Measurements from ENCODE around the gene IFFO2. TPM values are rescaled to one million over a fixed set of nuclear protein-coding genes. Genes with fewer than 3 reads are reported as not detected.

Gene IFFO2
- total and polyA plus RNA-seq, 2 of the 13 experiments (the other 11 are each of a cell fraction or from before 2014, with no cell fraction given), result 7.3 to 16.7 TPM

DNA sequence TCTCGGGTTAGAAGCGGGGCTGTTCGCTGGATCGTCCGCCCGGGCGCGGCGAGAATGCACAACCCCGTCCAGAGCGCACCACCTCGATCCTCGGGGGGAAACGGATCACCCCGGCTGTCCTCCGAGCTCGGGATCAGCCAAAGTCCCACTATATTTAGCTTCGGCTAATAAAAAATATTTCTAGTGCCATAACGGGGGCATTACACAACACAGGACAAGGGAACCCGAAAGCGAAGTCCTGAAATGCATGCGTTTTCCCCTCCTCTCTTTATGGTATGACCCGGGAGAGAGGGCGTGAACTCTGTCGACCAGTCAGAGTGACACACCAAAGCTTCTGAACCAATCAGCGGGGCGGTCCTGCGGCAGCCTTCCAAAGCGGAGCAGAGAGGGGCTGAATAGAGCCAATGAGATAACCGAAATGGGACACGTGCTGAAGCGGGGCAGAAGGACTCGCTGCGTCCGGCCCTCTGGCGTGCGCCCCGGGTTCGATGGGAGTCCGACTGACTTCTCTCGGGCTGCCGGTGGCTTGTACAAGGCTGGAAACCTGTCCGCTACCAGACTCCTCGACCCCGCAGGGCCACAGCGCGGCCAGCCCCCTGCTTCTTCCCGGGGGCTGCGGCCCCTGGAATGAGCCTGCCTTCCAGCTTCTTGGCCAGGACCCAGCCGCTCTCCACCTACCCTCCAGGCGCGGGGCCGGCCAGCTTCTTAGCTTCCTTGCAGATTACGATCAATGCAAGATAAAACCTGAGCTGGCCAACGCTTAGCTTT lies 53.8 kb downstream of the IFFO2 start, which contains the start of gene ALDH4A1 (continued):
- TF ChIP-seq ZNF780A (CRISPR knock-in tag; IDR thresholded peaks at IDR 0.05) (no peak), RFXAP (CRISPR knock-in tag; IDR thresholded peaks at IDR 0.05; ENCODE audit: borderline replicate concordance) (0 out of 2 replicates have a peak, but pooled peaks have one; percentile 48), PAF1 (CRISPR knock-in tag; IDR thresholded peaks at IDR 0.05) (no peak), ZSCAN25 (CRISPR knock-in tag; IDR thresholded peaks at IDR 0.05) (no peak), ZNF747 (CRISPR knock-in tag; IDR thresholded peaks at IDR 0.05; ENCODE audit: borderline replicate concordance) (no peak), ETV6 (CRISPR knock-in tag; conservative IDR thresholded peaks at IDR 0.05) (no peak), ATF7 (IDR thresholded peaks at IDR 0.05) (peak; percentile 88), ATF7 (CRISPR knock-in tag; IDR thresholded peaks at IDR 0.05) (no peak), ZNF766 (CRISPR knock-in tag; IDR thresholded peaks at IDR 0.05; ENCODE audit: borderline replicate concordance) (0 out of 2 replicates have a peak, but pooled peaks have one; percentile 37), SMC3 (IDR thresholded peaks at IDR 0.05; ENCODE audit: low read length) (no peak), HCFC1 (IDR thresholded peaks at IDR 0.05; ENCODE audit: low read depth, low read length) (peak; percentile 32; the same call in 1 of the 2 replicates), ZNF207 (IDR thresholded peaks at IDR 0.05; ENCODE audit: borderline replicate concordance) (no peak), FIP1L1 (IDR thresholded peaks at IDR 0.05; ENCODE audit: borderline replicate concordance, insufficient read depth, low read depth, low read length) (no peak), GTF2F1 (IDR thresholded peaks at IDR 0.05; ENCODE audit: low read length) (no peak), ZNF607 (CRISPR knock-in tag; IDR thresholded peaks at IDR 0.05; ENCODE audit: borderline replicate concordance) (peak; percentile 21; the same call in 1 of the 2 replicates), KDM2A (CRISPR knock-in tag; IDR thresholded peaks at IDR 0.05; ENCODE audit: borderline replicate concordance, low read depth) (peak; percentile 71), NR2C2 (CRISPR knock-in tag; IDR thresholded peaks at IDR 0.05; ENCODE audit: borderline replicate concordance) (0 out of 2 replicates have a peak, but pooled peaks have one; percentile 13), KLF9 (CRISPR knock-in tag; IDR thresholded peaks at IDR 0.05; ENCODE audit: low read depth) (no peak)
- TF ChIP-seq, protein P1, sequence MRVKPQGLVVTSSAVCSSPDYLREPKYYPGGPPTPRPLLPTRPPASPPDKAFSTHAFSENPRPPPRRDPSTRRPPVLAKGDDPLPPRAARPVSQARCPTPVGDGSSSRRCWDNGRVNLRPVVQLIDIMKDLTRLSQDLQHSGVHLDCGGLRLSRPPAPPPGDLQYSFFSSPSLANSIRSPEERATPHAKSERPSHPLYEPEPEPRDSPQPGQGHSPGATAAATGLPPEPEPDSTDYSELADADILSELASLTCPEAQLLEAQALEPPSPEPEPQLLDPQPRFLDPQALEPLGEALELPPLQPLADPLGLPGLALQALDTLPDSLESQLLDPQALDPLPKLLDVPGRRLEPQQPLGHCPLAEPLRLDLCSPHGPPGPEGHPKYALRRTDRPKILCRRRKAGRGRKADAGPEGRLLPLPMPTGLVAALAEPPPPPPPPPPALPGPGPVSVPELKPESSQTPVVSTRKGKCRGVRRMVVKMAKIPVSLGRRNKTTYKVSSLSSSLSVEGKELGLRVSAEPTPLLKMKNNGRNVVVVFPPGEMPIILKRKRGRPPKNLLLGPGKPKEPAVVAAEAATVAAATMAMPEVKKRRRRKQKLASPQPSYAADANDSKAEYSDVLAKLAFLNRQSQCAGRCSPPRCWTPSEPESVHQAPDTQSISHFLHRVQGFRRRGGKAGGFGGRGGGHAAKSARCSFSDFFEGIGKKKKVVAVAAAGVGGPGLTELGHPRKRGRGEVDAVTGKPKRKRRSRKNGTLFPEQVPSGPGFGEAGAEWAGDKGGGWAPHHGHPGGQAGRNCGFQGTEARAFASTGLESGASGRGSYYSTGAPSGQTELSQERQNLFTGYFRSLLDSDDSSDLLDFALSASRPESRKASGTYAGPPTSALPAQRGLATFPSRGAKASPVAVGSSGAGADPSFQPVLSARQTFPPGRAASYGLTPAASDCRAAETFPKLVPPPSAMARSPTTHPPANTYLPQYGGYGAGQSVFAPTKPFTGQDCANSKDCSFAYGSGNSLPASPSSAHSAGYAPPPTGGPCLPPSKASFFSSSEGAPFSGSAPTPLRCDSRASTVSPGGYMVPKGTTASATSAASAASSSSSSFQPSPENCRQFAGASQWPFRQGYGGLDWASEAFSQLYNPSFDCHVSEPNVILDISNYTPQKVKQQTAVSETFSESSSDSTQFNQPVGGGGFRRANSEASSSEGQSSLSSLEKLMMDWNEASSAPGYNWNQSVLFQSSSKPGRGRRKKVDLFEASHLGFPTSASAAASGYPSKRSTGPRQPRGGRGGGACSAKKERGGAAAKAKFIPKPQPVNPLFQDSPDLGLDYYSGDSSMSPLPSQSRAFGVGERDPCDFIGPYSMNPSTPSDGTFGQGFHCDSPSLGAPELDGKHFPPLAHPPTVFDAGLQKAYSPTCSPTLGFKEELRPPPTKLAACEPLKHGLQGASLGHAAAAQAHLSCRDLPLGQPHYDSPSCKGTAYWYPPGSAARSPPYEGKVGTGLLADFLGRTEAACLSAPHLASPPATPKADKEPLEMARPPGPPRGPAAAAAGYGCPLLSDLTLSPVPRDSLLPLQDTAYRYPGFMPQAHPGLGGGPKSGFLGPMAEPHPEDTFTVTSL (CRISPR knock-in tag; IDR thresholded peaks at IDR 0.05; ENCODE audit: borderline replicate concordance), result no peak; the same call in 1 of the 2 replicates
- TF ChIP-seq, protein P2, sequence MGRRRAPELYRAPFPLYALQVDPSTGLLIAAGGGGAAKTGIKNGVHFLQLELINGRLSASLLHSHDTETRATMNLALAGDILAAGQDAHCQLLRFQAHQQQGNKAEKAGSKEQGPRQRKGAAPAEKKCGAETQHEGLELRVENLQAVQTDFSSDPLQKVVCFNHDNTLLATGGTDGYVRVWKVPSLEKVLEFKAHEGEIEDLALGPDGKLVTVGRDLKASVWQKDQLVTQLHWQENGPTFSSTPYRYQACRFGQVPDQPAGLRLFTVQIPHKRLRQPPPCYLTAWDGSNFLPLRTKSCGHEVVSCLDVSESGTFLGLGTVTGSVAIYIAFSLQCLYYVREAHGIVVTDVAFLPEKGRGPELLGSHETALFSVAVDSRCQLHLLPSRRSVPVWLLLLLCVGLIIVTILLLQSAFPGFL (CRISPR knock-in tag; IDR thresholded peaks at IDR 0.05), result no peak
- TF ChIP-seq, protein P3, sequence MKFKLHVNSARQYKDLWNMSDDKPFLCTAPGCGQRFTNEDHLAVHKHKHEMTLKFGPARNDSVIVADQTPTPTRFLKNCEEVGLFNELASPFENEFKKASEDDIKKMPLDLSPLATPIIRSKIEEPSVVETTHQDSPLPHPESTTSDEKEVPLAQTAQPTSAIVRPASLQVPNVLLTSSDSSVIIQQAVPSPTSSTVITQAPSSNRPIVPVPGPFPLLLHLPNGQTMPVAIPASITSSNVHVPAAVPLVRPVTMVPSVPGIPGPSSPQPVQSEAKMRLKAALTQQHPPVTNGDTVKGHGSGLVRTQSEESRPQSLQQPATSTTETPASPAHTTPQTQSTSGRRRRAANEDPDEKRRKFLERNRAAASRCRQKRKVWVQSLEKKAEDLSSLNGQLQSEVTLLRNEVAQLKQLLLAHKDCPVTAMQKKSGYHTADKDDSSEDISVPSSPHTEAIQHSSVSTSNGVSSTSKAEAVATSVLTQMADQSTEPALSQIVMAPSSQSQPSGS (CRISPR knock-in tag; IDR thresholded peaks at IDR 0.05), result no peak
